HUES6 (cell line): ENCODE results near the gene SP6.

Experiments
- H3K27ac ChIP-seq: 2 replicates; pipeline ENCODE4 v1.7.0; 2013; ENCODE audit warnings: low read depth, mild to moderate bottlenecking, low read length, inconsistent platforms
- H3K27me3 ChIP-seq: 2 replicates; pipeline ENCODE4 v1.6.1; 2013; ENCODE audit warnings: low read length; ENCODE audit not compliant: control insufficient read depth, insufficient read depth
- H3K36me3 ChIP-seq: 2 replicates; pipeline ENCODE4 v1.6.1; 2013; ENCODE audit warnings: low read length; ENCODE audit not compliant: control insufficient read depth, insufficient read depth
- H3K4me1 ChIP-seq: 2 replicates; pipeline ENCODE4 v1.6.1; 2013; ENCODE audit warnings: low read length; ENCODE audit not compliant: control insufficient read depth, insufficient read depth
- H3K4me3 ChIP-seq: 2 replicates; pipeline ENCODE4 v1.5.1; 2013; ENCODE audit warnings: low read depth, low read length
- H3K9ac ChIP-seq: one replicate; pipeline ENCODE4 v1.6.1; 2013; ENCODE audit warnings: mild to moderate bottlenecking, low read length
- H3K9me3 ChIP-seq: 2 replicates; pipeline ENCODE4 v1.6.1; 2013; ENCODE audit warnings: low read depth, low read length; ENCODE audit not compliant: control insufficient read depth, insufficient read depth

Gene SP6

GRCh38 chr17:47800686-47801085, 50.3 kb downstream of the SP6 start:
- H3K27ac ChIP-seq = no peak overlapping the region
- no peaks in the 10 kb centered on the region for H3K9me3 ChIP-seq
- no peaks in the 10 kb centered on the region for H3K4me1 ChIP-seq
- H3K4me3 ChIP-seq = no peak overlapping the region
- H3K36me3 ChIP-seq = no peaks in the 10 kb centered on the region
- H3K9ac ChIP-seq = no peak overlapping the region
- peaks cover under 1% of the 10 kb centered on the region; the same call in 1 of the 2 replicates for H3K27me3 ChIP-seq

GRCh38 chr17:47797797-47798196, 53.2 kb downstream of the SP6 start:
- H3K4me1 ChIP-seq = no peaks in the 10 kb centered on the region
- no peaks in the 10 kb centered on the region for H3K36me3 ChIP-seq
- H3K27me3 ChIP-seq = peaks cover 29% of the 10 kb centered on the region
- H3K4me3 ChIP-seq = no peak overlapping the region
- H3K27ac ChIP-seq = no peak overlapping the region
- H3K9me3 ChIP-seq = no peaks in the 10 kb centered on the region
- H3K9ac ChIP-seq = no peak overlapping the region
